ENCODE measurements around the gene ABHD8.

DNA sequence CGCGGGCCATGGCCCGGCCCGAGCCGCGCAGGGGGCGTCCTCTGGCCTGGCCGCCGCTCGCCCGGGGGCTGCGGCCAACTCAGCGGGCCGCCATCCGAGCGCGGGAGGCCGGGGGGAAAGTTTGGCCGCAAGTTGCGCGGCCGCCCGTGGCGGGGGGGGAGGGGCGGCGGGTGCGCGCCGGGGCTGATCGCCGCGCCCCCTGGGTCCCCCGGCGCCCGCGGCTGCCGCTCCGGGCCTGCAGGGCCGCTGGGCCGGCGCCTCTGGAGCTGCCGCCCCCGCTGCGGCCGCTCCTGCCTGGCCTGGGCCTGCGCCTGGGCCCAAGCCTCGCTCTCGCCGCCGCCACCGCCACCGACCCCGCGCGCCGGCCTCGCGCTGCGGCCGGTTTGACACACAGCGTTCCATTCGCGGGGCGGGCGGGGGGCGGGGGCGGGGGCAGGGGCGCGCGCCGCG is 57.7 kb downstream of the ABHD8 start, which contains the start of gene NR2F6:
- TF ChIP-seq RAD21 (IDR thresholded peaks at IDR 0.05; ENCODE audit: low read depth) (no peak), EP300 (IDR thresholded peaks at IDR 0.05; ENCODE audit: borderline replicate concordance) (no peak), FOXM1 (IDR thresholded peaks at IDR 0.05; ENCODE audit: borderline replicate concordance, low read depth) (no peak), TAF1 (IDR thresholded peaks at IDR 0.05; ENCODE audit: low read depth) (no peak), TEAD4 (IDR thresholded peaks at IDR 0.05) (no peak), CREB1 (IDR thresholded peaks at IDR 0.05; ENCODE audit: low read depth) (no peak), ZBTB7A (IDR thresholded peaks at IDR 0.05; ENCODE audit: low read depth) (no peak)
- TF ChIP-seq, protein P1, sequence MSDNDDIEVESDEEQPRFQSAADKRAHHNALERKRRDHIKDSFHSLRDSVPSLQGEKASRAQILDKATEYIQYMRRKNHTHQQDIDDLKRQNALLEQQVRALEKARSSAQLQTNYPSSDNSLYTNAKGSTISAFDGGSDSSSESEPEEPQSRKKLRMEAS (IDR thresholded peaks at IDR 0.05) = no peak
- TF ChIP-seq, protein P2, sequence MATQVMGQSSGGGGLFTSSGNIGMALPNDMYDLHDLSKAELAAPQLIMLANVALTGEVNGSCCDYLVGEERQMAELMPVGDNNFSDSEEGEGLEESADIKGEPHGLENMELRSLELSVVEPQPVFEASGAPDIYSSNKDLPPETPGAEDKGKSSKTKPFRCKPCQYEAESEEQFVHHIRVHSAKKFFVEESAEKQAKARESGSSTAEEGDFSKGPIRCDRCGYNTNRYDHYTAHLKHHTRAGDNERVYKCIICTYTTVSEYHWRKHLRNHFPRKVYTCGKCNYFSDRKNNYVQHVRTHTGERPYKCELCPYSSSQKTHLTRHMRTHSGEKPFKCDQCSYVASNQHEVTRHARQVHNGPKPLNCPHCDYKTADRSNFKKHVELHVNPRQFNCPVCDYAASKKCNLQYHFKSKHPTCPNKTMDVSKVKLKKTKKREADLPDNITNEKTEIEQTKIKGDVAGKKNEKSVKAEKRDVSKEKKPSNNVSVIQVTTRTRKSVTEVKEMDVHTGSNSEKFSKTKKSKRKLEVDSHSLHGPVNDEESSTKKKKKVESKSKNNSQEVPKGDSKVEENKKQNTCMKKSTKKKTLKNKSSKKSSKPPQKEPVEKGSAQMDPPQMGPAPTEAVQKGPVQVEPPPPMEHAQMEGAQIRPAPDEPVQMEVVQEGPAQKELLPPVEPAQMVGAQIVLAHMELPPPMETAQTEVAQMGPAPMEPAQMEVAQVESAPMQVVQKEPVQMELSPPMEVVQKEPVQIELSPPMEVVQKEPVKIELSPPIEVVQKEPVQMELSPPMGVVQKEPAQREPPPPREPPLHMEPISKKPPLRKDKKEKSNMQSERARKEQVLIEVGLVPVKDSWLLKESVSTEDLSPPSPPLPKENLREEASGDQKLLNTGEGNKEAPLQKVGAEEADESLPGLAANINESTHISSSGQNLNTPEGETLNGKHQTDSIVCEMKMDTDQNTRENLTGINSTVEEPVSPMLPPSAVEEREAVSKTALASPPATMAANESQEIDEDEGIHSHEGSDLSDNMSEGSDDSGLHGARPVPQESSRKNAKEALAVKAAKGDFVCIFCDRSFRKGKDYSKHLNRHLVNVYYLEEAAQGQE (IDR thresholded peaks at IDR 0.05; ENCODE audit: low read depth) = no peak
- TF ChIP-seq, protein P3, sequence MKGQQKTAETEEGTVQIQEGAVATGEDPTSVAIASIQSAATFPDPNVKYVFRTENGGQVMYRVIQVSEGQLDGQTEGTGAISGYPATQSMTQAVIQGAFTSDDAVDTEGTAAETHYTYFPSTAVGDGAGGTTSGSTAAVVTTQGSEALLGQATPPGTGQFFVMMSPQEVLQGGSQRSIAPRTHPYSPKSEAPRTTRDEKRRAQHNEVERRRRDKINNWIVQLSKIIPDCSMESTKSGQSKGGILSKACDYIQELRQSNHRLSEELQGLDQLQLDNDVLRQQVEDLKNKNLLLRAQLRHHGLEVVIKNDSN (IDR thresholded peaks at IDR 0.05) = no peak
